CD4-positive, alpha-beta T cell treated with Interleukin-17A for 1 hour (primary cell): ENCODE results near the gene FUT9.

Experiments
- DNase-seq: peaks from one replicate; pipeline ENCODE4 v3.0.0-alpha.2; 2020

FUT9 gene

GRCh38 chr6:96015518-96016333 lies at the start of gene FUT9:
TSS of gene FUT9 (plus strand) at chr6:96015974. CDS start at chr6:96203156, 187,182 bp downstream.
- no peak for DNase-seq

- DNase-seq: no peak
These were observed 48.2 kb upstream of the FUT9 start for GRCh38 chr6:95967594-95967993.

- DNase-seq: no peak
These were observed 41.8 kb upstream of the FUT9 start for GRCh38 chr6:95973976-95974375.

GRCh38 chr6:95978230-95978629 lies 37.5 kb upstream of the FUT9 start:
- DNase-seq: no peak

- no peak for DNase-seq
These were observed 23.9 kb upstream of the FUT9 start for GRCh38 chr6:95991906-95992305.

GRCh38 chr6:95994151-95994550 lies 21.6 kb upstream of the FUT9 start:
- DNase-seq: no peak

GRCh38 chr6:95998133-95998532 lies 17.6 kb upstream of the FUT9 start:
- no peak for DNase-seq

- DNase-seq: no peak
These were observed 13.7 kb upstream of the FUT9 start for GRCh38 chr6:96001891-96002575.

GRCh38 chr6:96002576-96002910 lies 13.2 kb upstream of the FUT9 start:
- no peak for DNase-seq

- DNase-seq: no peak
These were observed 12.9 kb upstream of the FUT9 start for GRCh38 chr6:96002912-96003311.

- no peak for DNase-seq
These were observed 8.1 kb upstream of the FUT9 start for GRCh38 chr6:96007663-96008062.

- DNase-seq: no peak
These were observed 2.2 kb upstream of the FUT9 start for GRCh38 chr6:96013531-96013930.

GRCh38 chr6:96014846-96015517 lies 792 bp upstream of the FUT9 start:
- no peak for DNase-seq

GRCh38 chr6:96016334-96017069 lies 728 bp downstream of the FUT9 start:
- DNase-seq: no peak

- no peak for DNase-seq
These were observed 1.2 kb downstream of the FUT9 start for GRCh38 chr6:96017070-96017359.

- DNase-seq: no peak
These were observed 6.5 kb downstream of the FUT9 start for GRCh38 chr6:96022225-96022624.

GRCh38 chr6:96032661-96033060 lies 16.9 kb downstream of the FUT9 start:
- no peak for DNase-seq

GRCh38 chr6:96051555-96051954 lies 35.8 kb downstream of the FUT9 start:
- no peak for DNase-seq

- DNase-seq: no peak
These were observed 42.3 kb downstream of the FUT9 start for GRCh38 chr6:96058082-96058481.

- no peak for DNase-seq
These were observed 43.8 kb downstream of the FUT9 start for GRCh38 chr6:96059586-96059985.

GRCh38 chr6:96060249-96060648 lies 44.5 kb downstream of the FUT9 start:
- no peak for DNase-seq

GRCh38 chr6:96065213-96065612 lies 49.4 kb downstream of the FUT9 start:
- DNase-seq: no peak

GRCh38 chr6:96066376-96066775 lies 50.6 kb downstream of the FUT9 start:
- DNase-seq: no peak

- no peak for DNase-seq
These were observed 57.8 kb downstream of the FUT9 start for GRCh38 chr6:96073555-96073954.
